Endothelial cell of umbilical vein (primary cell): ENCODE measurements around the gene ACBD6. TPM values are rescaled to one million over a fixed set of nuclear protein-coding genes. Genes with fewer than 3 reads are reported as not detected.

Experiments
- BruUV-seq: library from RNA; stranded (reverse); fragments of 400-500 nt; replicated peaks from 2 replicates; lab custom pipeline; 2021; lab: Mats Ljungman, UMichigan
- CTCF ChIA-PET: fragments of 300-600, 350-600 bp; sonication (Branson Sonifier 250); formaldehyde crosslinking; loops from one replicate; lab custom pipeline; 2021; ENCODE audit warnings: antibody characterized with exemption, inconsistent platforms; lab: Charles Lee
- POLR2A ChIA-PET: fragments of 300-600, 350-600 bp; sonication (Branson Sonifier 250); formaldehyde crosslinking; loops from one replicate; lab custom pipeline; 2021; ENCODE audit warnings: antibody characterized with exemption, inconsistent platforms; lab: Charles Lee
- DNase-seq: peaks from one replicate; pipeline ENCODE4 v3.0.0-alpha.2; 2011; ENCODE audit warnings: low read depth, low spot score
- FAIRE-seq: peaks from 2 replicates; lab custom pipeline; 2011; peaks lifted over from hg19 to GRCh38; lab: Jason Lieb, UNC
- H2AFZ ChIP-seq: 2 replicates; pipeline ENCODE4 v1.6.0; 2012; ENCODE audit warnings: low read depth, low read length, control low read depth, inconsistent platforms
- H3K27ac ChIP-seq: 2 replicates; pipeline ENCODE4 v1.5.1; 2011; ENCODE audit warnings: low read depth, mild to moderate bottlenecking, control low read depth, low read length, moderate library complexity; ENCODE audit not compliant: insufficient read depth
- H3K27me3 ChIP-seq, 2 experiments: 2 replicates each; pipeline versions ENCODE4 v1.6.0 to v1.6.1; 2011; ENCODE audit warnings: low read length in 2 of 2, mixed read lengths in 1 of 2; ENCODE audit not compliant: control insufficient read depth in 2 of 2, insufficient read depth in 2 of 2
- H3K36me3 ChIP-seq, 2 experiments: 2 replicates in 1 of 2; 3 replicates in 1 of 2; pipeline ENCODE4 v1.5.1; 2011; ENCODE audit warnings: low read length in 2 of 2, mild to moderate bottlenecking in 1 of 2, moderate library complexity in 1 of 2; ENCODE audit not compliant: control insufficient read depth in 2 of 2, insufficient read depth in 2 of 2; ENCODE audit errors: extremely low read depth in 1 of 2
- H3K4me1 ChIP-seq: 3 replicates; pipeline ENCODE4 v1.5.1; 2011; ENCODE audit warnings: mild to moderate bottlenecking, low read length; ENCODE audit not compliant: control insufficient read depth, insufficient read depth; ENCODE audit errors: extremely low read depth
- H3K4me2 ChIP-seq: 2 replicates; pipeline ENCODE4 v1.6.1; 2011; ENCODE audit warnings: low read length, control low read depth, mixed read lengths; ENCODE audit not compliant: insufficient read depth
- H3K4me3 ChIP-seq, 3 experiments: fragments of 200-600 bp in 1 of 3; sonication (generic), shearing (Covaris generic) in 1 of 3; replicated peaks in 1 of 3; 2 replicates each; pipeline ENCODE4 v1.5.1; 2011 to 2016; ENCODE audit warnings: control low read depth in 3 of 3, low read length in 3 of 3, mild to moderate bottlenecking in 2 of 3, inconsistent platforms in 1 of 3, low read depth in 1 of 3, moderate library complexity in 1 of 3; ENCODE audit not compliant: insufficient read depth in 1 of 3
- H3K79me2 ChIP-seq: 2 replicates; pipeline ENCODE4 v1.6.0; 2012; ENCODE audit warnings: low read length, inconsistent platforms; ENCODE audit not compliant: control insufficient read depth, insufficient read depth
- H3K9ac ChIP-seq: replicated peaks from 2 replicates; pipeline ENCODE3; 2011; ENCODE audit warnings: low read length, control low read depth; ENCODE audit not compliant: insufficient read depth; ENCODE audit errors: extremely low read depth
- H3K9me1 ChIP-seq: replicated peaks from 3 replicates; pipeline ENCODE4 v1.6.0; 2011; ENCODE audit warnings: mild to moderate bottlenecking, low read length; ENCODE audit not compliant: control insufficient read depth, insufficient read depth; ENCODE audit errors: extremely low read depth
- H3K9me3 ChIP-seq: replicated peaks from 2 replicates; pipeline ENCODE4 v1.5.1; 2012; ENCODE audit warnings: low read length, inconsistent platforms; ENCODE audit not compliant: control insufficient read depth, insufficient read depth
- H4K20me1 ChIP-seq: replicated peaks from 2 replicates; pipeline ENCODE3; 2011; ENCODE audit warnings: mild to moderate bottlenecking, low read length; ENCODE audit not compliant: control insufficient read depth, insufficient read depth; ENCODE audit errors: extremely low read depth
- CTCF ChIP-seq, 2 donors: IDR thresholded peaks; 1 replicate in 1 of 2; 2 replicates in 1 of 2; pipeline ENCODE4 v1.5.1; 2011; ENCODE audit warnings: low read length in 2 of 2, mild to moderate bottlenecking in 2 of 2, moderate library complexity in 2 of 2, control low read depth in 1 of 2, inconsistent platforms in 1 of 2, low read depth in 1 of 2; ENCODE audit not compliant: insufficient read depth in 1 of 2; ENCODE audit errors: extremely low read depth in 1 of 2
- EZH2 ChIP-seq: IDR thresholded peaks from 2 replicates; pipeline ENCODE4 v1.6.1; 2012; ENCODE audit warnings: borderline replicate concordance, low read depth, mild to moderate bottlenecking, moderate library complexity, low read length, inconsistent platforms; ENCODE audit not compliant: severe bottlenecking
- FOS ChIP-seq: IDR thresholded peaks from 2 replicates; pipeline ENCODE4 v1.6.1; 2011; ENCODE audit warnings: mild to moderate bottlenecking, low read length, moderate library complexity, borderline replicate concordance; ENCODE audit not compliant: insufficient read depth
- JUN ChIP-seq: IDR thresholded peaks from 2 replicates; pipeline ENCODE4 v1.6.1; 2011; ENCODE audit warnings: borderline replicate concordance, low read depth; ENCODE audit not compliant: insufficient read length, insufficient read depth
- MAX ChIP-seq: IDR thresholded peaks from 2 replicates; pipeline ENCODE4 v1.6.1; 2011; ENCODE audit not compliant: insufficient read depth, insufficient read length
- MYC ChIP-seq: IDR thresholded peaks from one replicate; pipeline ENCODE4 v1.6.1; 2011; ENCODE audit warnings: mild to moderate bottlenecking, low read depth, low read length
- POLR2A ChIP-seq: IDR thresholded peaks from 2 replicates; pipeline ENCODE4 v1.6.1; 2012; ENCODE audit warnings: low read depth, mild to moderate bottlenecking, control low read depth, low read length
- dilution Hi-C: fragments of 300-500 bp; cut with MboI; formaldehyde crosslinking; loops from one replicate; pipeline ENCODE4 v1.15.0; 2019; ENCODE audit warnings: low sequenced_read_pairs; ENCODE audit not compliant: extremely low pct_ligation_motif_present
- intact Hi-C: fragments of 100-400 bp; cut with micrococcal nuclease; formaldehyde crosslinking; loops from one replicate; pipeline ENCODE4 v1.10.0; 2022
- polyA plus RNA-seq, 4 experiments: library from polyadenylated mRNA; depleted of rRNA in 3 of 4; stranded (reverse) in 3 of 4; unstranded in 1 of 4; fragments of >200 nt; gene quantifications; 2 replicates each; pipeline versions ENCODE4 v1.2.1 to v1.2.3, GENCODE V29; 2011 to 2012; ENCODE audit warnings: missing spikeins in 1 of 4
- total RNA-seq: library from RNA; stranded (reverse); gene quantifications from 2 replicates; pipeline ENCODE4 v1.2.3, GENCODE V29; 2021

Gene ACBD6
- total and polyA plus RNA-seq, 2 donors (not counting 3 experiments of a cell fraction or from before 2014, with no cell fraction given) = 55.6 to 56.4 TPM

DNA sequence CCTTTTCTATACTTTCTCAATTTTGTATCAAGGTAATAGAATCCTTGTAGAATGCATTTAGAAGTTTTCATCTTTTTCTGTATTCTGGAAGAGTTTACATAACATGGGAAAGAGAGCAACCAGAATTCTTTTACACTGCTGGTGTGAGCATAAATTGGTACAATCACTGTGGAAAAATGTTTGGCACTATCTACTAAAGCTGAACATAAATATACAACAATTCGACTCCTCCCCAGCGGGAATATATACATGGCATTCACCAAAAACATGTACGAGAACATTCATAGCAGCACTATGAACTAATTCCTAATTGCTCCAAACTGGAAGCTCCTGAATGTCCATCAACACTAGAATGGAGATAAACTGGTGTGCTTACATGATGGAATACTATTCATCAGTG is 1.8 kb upstream of the ACBD6 start:
- DNase-seq = no peak
- ChIA-PET CTCF (interaction anchor here (3.1 kb wide), 1 partner anchor 12 kb away, joined by 15 read pairs; no protein-coding TSS in a partner anchor), POLR2A (no interaction called here)
- Histone ChIP-seq H3K9me3 (no peaks in the 10 kb centered on the region), H3K79me2 (peaks cover 24% of the 10 kb centered on the region), H3K4me2 (no peak overlapping the region), H3K9me1 (no peaks in the 10 kb centered on the region), H3K4me3 (no peak overlapping the region), H2AFZ (no peak overlapping the region), H3K9ac (no peak overlapping the region), H4K20me1 (no peaks in the 10 kb centered on the region), H3K27me3 (no peaks in the 10 kb centered on the region), H3K36me3 (no peaks in the 10 kb centered on the region), H3K27ac (no peak overlapping the region), H3K4me1 (peaks cover 33% of the 10 kb centered on the region)
- FAIRE-seq = no peak
- no peak for TF ChIP-seq MAX
- no peak for TF ChIP-seq EZH2
- no peak for TF ChIP-seq POLR2A
- no peak for TF ChIP-seq CTCF (IDR thresholded peaks at IDR 0.05; ENCODE audit: extremely low read depth in 1 of 2, insufficient read depth in 1 of 2, low read depth in 1 of 2, low read length in 2 of 2)
- TF ChIP-seq FOS = no peak
- no peak for TF ChIP-seq MYC
- TF ChIP-seq JUN = no peak
- BruUV-seq = no TSS peak
- intact Hi-C loops (loop anchor here (5.0 kb wide), 2 partner anchors 598 to 622 kb away; partner anchors contain the start of gene TOR1AIP1), dilution Hi-C loops (loop anchor here (25.0 kb wide), 1 partner anchor 358 kb away; no protein-coding TSS in a partner anchor)
